ENCODE data around the gene SH2D5.

SH2D5 gene

DNA sequence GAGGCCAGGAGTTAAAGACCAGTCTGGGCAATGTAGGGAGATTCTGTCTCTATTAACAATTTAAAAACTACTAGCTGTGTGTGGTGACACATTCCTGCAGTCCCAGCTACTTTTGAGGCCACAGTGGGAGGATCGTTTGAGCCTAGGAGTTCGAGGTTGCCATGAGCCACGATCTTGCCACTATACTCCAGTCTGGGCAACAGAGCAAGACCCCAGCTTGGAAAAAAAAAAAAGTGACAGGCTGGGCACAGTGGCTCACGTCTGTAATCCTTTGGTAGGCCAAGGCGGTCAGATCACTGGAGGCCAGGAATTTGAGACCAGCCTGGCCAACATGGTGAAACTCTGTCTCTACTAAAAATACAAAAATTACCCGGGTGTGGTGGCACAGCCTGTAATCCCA is 27.8 kb upstream of the SH2D5 start:
- DNase-seq (ENCODE audit: low read depth), result no peak
- TF ChIP-seq, protein P1, sequence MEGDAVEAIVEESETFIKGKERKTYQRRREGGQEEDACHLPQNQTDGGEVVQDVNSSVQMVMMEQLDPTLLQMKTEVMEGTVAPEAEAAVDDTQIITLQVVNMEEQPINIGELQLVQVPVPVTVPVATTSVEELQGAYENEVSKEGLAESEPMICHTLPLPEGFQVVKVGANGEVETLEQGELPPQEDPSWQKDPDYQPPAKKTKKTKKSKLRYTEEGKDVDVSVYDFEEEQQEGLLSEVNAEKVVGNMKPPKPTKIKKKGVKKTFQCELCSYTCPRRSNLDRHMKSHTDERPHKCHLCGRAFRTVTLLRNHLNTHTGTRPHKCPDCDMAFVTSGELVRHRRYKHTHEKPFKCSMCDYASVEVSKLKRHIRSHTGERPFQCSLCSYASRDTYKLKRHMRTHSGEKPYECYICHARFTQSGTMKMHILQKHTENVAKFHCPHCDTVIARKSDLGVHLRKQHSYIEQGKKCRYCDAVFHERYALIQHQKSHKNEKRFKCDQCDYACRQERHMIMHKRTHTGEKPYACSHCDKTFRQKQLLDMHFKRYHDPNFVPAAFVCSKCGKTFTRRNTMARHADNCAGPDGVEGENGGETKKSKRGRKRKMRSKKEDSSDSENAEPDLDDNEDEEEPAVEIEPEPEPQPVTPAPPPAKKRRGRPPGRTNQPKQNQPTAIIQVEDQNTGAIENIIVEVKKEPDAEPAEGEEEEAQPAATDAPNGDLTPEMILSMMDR (IDR thresholded peaks at IDR 0.05; ENCODE audit: low read depth, low read length, missing control alignments), result no peak
- H3K4me3 ChIP-seq (ENCODE audit: low read depth, low read length), result no peak overlapping the region
- in situ Hi-C loops (cut with HindIII; ENCODE audit: low sequenced_read_pairs), result no loop called here

DNA sequence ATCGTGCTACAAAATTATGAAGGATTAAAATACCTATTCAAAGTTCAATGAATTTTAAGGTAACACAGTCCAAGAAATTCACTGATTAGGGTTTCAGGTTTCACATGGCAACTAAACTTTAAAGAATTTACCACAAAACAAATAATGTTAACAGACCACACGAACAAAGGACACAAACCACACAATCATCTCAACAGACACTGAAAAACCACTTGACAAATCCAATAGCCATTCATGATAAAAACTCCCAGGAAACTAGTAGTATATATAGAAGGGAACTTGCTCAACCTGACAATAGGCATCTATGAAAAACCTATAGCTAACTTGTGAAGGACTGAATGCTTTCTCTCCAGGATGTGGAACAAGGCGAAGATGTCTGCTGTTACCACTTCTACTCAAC is 21.1 kb upstream of the SH2D5 start:
- no peak overlapping the region for H3K4me3 ChIP-seq (ENCODE audit: low read depth, low read length)
- TF ChIP-seq, protein P1 (IDR thresholded peaks at IDR 0.05; ENCODE audit: low read depth, low read length, missing control alignments), result no peak
- DNase-seq (ENCODE audit: low read depth), result peak; percentile 57
- in situ Hi-C loops (cut with HindIII; ENCODE audit: low sequenced_read_pairs), result no loop called here

DNA sequence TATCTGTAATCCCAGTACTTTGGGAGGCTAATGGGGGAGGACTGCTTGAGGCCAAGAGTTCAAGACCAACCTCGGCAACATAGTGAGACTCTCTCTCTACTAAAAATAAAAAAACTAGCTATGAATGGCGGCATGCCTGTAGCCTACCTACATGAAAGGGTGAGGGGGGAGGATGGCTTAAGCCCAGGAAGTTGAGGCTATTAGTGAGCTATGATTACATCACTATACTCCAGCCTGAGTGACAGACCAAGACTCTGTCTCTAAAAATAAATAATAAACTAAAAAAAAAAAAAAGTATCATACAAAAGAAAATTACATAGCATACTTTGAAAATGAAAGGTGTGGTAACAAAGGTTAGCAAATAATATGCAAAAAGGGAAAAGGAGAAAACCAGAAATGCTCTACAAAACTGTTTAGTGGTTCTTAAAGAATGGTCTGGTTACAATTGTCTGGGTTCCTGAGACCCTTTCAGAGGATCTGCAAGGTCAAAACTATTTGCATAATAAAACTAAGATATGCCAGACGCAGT is 19.0 kb upstream of the SH2D5 start:
- TF ChIP-seq, protein P1 (IDR thresholded peaks at IDR 0.05; ENCODE audit: low read depth, low read length, missing control alignments), result no peak
- DNase-seq (ENCODE audit: low read depth), result no peak
- in situ Hi-C loops (cut with HindIII; ENCODE audit: low sequenced_read_pairs), result no loop called here
- no peak overlapping the region for H3K4me3 ChIP-seq (ENCODE audit: low read depth, low read length)

DNA sequence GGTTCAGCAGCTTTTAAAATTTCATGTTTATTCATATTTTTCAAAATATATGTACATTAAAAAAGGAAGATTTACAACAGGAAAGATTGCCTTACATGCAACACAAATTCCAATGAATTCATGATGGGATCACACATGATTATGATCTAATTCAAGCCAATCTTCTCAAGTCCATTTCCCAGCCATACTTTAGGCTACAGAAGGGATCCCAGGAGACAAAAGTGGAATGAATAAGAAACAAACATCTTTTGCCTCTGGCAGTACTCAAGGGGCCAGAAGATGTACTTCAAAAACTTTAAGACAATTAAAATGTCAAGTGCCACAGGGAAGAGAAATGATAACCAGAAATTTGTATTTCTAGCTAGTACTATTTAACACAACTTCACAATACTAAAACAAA is 10.2 kb upstream of the SH2D5 start:
- H3K4me3 ChIP-seq (ENCODE audit: low read depth, low read length), result no peak overlapping the region
- no peak for DNase-seq (ENCODE audit: low read depth)
- TF ChIP-seq, protein P1 (IDR thresholded peaks at IDR 0.05; ENCODE audit: low read depth, low read length, missing control alignments), result no peak
- in situ Hi-C loops (cut with HindIII; ENCODE audit: low sequenced_read_pairs), result no loop called here

DNA sequence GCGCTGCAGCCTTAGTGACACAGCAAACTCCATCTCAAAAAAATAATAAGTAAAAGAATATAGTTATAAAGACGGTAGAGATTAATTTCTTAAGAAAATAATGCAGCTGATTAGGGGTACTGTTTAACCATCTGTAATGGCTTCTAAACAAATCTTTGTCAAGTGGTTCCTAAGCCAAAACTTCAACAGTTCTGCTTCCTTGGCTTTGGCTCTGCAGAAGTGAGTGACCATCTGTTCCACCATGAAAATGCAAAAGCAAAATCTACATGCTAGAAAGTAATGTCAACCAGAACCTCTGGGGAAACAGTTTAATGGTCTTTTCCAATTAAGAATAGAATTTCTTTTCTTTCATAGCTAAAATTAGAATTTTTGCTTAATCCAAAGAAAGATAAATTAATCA is 8.3 kb upstream of the SH2D5 start:
- TF ChIP-seq, protein P1 (IDR thresholded peaks at IDR 0.05; ENCODE audit: low read depth, low read length, missing control alignments), result no peak
- DNase-seq (ENCODE audit: low read depth), result no peak
- in situ Hi-C loops (cut with HindIII; ENCODE audit: low sequenced_read_pairs), result no loop called here
- no peak overlapping the region for H3K4me3 ChIP-seq (ENCODE audit: low read depth, low read length)

DNA sequence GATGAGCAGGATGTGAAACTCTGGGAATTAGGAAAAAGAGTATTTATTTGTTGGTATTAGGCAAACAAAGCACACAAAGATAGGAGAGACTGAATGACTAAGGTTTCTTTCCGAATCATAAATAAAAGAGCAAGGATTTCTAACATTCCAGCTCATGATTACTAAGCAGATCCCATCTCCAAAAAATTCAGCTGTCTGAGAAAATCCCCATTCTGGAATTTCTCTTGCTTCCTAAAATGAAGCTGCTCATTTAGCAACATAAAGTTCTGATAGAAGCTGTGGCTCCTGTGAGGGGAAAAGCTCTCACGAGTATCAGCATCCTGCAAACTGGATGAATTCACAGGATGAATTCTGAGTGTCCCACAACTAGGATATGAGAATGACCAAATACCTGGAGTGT is 6.7 kb upstream of the SH2D5 start:
- H3K4me3 ChIP-seq (ENCODE audit: low read depth, low read length), result no peak overlapping the region
- DNase-seq (ENCODE audit: low read depth), result no peak
- in situ Hi-C loops (cut with HindIII; ENCODE audit: low sequenced_read_pairs), result loop anchor here (5.0 kb wide), 1 partner anchor 38 kb away; no protein-coding TSS in a partner anchor
- TF ChIP-seq, protein P1 (IDR thresholded peaks at IDR 0.05; ENCODE audit: low read depth, low read length, missing control alignments), result no peak
